Measurements from ENCODE around the gene PIP4K2A.
"Not testable (repeated sequence)": the region's sequence is repeated elsewhere in the genome, so short reads cannot be mapped to it uniquely, and the experiment has no call there.

PIP4K2A gene

DNA sequence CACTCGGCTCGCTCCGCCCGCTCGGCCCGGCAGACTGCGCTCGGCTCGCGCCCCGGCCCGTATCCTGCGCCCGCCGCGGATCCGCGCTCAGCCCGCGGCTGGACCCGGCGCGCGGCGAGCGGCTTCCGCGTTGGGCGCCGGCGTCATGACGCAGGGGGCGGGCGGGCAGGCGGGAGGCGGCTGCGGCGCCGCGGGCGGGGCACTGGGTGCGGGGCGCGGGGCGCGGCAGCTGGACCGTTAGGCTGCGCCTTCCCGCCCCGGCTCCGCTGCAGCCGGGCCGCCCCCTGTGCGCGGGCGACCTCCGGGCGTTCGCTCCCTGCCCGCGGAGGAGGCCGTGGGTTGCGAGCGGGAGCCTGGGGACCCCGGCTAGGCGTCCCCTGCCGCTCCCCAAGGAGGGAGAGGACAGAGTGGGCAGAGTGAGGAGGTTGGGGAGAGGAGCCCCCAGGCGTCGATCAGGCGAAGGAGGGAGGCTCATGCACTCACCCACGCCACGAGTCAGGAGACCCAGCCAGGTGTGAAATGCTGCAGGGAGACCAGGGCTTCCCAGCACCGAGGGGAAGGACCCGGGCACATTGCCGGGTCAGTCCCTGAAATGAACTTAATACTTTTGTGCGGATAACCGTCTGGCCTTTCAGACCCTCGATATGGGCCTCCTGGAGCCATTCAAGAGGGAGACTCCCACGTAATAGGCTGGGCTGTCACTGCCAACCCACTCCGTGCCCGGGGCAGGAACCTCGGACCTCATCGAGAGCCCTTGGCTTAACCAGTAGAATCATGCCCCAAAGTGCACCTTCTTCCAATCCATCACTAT is at the start of gene PIP4K2A:
TSS of gene PIP4K2A (minus strand) at position 100 of the 811 bp plus-strand sequence. CDS start 252 bp downstream, outside the sequence.
- peaks cover 32% of the 10 kb centered on the region for H3K4me1 Mint-ChIP-seq (ENCODE audit: low read depth)
- H3K27ac Mint-ChIP-seq, result peak within 1 kb of the TSS; percentile 89
- H3K27me3 Mint-ChIP-seq, result no peaks in the 10 kb centered on the region
- no peaks in the 10 kb centered on the region for H3K9me3 Mint-ChIP-seq
- H3K4me3 Mint-ChIP-seq, result peak within 1 kb of the TSS; percentile 92
- peaks cover 6% of the 10 kb centered on the region for H3K36me3 Mint-ChIP-seq (ENCODE audit: low read depth)

DNA sequence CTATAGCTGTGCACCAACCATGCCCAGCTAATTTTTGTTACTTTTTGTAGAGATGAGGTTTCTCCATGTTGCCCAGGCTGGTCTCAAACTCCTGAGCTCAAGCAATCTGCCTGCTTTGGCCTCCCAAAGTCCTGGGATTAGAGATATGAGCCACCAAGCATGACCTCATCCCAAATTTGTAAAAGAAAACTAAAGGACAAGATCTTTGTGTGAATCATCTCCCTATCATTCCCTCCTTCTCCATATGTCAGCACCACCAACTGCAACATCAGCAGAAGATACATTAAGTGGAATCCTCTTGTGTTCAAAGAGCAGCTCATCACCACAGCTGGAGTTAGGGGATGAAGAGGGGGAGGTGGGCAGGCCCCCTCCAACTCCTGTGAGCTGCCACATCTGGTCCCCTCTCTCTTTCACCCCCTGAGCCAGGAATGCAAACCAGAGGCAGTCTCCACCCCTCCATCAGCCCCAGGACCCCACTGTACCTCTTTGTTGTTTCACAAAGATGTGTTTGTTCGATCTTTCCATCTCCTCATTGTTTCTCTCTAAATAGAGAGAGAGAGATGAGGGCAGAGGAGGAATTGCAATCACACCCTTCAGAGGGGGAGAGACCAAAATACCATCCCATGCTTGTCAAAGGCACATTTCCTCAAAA is 47.3 kb upstream of the PIP4K2A start:
- no peaks in the 10 kb centered on the region for H3K27me3 Mint-ChIP-seq
- H3K9me3 Mint-ChIP-seq, result no peaks in the 10 kb centered on the region
- no peaks in the 10 kb centered on the region for H3K36me3 Mint-ChIP-seq (ENCODE audit: low read depth)
- H3K4me1 Mint-ChIP-seq (ENCODE audit: low read depth), result peaks cover 3% of the 10 kb centered on the region
- H3K4me3 Mint-ChIP-seq, result no peak overlapping the region
- no peak overlapping the region for H3K27ac Mint-ChIP-seq

DNA sequence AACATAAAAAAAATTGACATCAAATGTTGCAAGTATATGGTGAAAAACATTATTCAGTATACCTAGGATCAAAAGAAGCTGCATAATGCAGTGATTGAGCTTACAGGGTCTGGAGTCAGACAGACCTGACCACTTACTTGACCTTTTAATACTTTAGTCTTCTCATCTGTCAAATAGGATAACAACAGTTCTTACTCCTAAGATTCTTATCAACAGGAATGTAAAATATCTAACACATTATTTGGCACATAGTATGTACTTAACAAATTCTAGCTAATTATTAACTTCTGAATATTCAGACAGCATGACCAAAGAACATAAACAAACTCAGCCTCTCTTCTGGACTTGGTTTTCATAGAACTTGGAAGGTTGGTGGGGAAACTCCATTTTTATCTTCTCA is 45.6 kb upstream of the PIP4K2A start:
- no peak overlapping the region for H3K4me3 Mint-ChIP-seq
- no peaks in the 10 kb centered on the region for H3K36me3 Mint-ChIP-seq (ENCODE audit: low read depth)
- no peaks in the 10 kb centered on the region for H3K27me3 Mint-ChIP-seq
- H3K4me1 Mint-ChIP-seq (ENCODE audit: low read depth), result no peaks in the 10 kb centered on the region
- H3K27ac Mint-ChIP-seq, result no peak overlapping the region
- H3K9me3 Mint-ChIP-seq, result no peaks in the 10 kb centered on the region

DNA sequence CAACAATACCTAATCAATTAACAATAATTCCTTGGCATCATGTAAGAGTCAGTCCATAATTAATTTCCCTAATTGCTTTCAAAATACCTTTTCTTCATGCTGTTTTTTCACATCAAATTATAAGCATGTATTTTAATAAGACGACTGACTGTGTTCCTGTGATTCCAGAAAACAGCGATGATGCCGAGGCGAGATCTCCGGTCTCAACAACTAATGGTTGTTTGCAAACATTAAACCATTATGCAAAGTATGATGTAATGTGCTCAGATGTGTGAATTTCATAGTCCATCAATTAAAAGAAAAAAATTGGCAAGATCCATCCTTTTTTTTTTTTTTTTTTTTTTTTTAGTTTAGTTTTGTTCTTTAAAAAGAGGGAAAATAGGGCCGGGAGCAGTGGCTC is 44.5 kb upstream of the PIP4K2A start:
- no peak overlapping the region for H3K27ac Mint-ChIP-seq
- no peaks in the 10 kb centered on the region for H3K9me3 Mint-ChIP-seq
- no peaks in the 10 kb centered on the region for H3K27me3 Mint-ChIP-seq
- no peaks in the 10 kb centered on the region for H3K4me1 Mint-ChIP-seq (ENCODE audit: low read depth)
- H3K36me3 Mint-ChIP-seq (ENCODE audit: low read depth), result no peaks in the 10 kb centered on the region
- no peak overlapping the region for H3K4me3 Mint-ChIP-seq

DNA sequence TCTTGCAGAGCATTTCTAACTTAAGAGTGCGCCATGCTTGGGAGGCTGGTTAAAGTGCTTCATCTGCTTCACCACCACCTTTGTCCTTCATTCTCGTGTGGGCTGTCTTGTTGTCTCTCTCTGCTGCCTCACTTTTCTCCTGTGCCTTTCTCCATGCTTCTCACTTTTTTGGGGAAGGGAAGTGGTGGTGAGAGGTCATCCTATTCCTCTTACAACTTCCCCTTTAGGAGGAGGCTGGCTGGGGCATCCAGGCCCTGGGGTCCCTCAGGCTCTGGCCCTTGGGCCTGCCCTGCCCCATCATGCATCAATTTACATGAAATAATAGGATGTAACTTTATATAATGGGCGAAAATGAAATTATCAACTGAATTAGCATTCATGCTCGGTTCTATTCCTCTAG is 39.9 kb upstream of the PIP4K2A start:
- Mint-ChIP-seq H3K9me3 (no peaks in the 10 kb centered on the region), H3K4me1 (ENCODE audit: low read depth) (peaks cover 6% of the 10 kb centered on the region), H3K27me3 (no peaks in the 10 kb centered on the region), H3K27ac (no peak overlapping the region), H3K4me3 (no peak overlapping the region), H3K36me3 (ENCODE audit: low read depth) (no peaks in the 10 kb centered on the region)

DNA sequence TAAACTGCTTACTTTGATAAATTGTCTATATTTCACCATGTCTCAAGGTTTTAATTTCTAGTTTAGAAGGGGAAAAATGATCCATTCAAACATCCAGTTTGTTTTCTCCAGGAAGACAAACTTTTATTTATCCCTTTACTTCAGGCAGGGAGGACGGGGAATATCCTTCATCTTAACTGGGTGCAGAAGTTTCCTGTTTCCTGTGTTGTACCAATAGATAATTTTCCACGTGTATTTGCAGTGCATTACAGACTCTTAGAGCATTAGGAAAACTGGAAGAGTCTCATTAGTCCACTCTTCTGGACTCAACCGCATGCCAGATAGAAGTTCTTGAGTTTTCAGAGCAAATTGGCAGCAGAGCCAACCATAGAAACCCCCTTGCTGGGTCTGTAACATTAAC is 39.4 kb upstream of the PIP4K2A start:
- H3K27me3 Mint-ChIP-seq, result no peaks in the 10 kb centered on the region
- H3K9me3 Mint-ChIP-seq, result no peaks in the 10 kb centered on the region
- no peaks in the 10 kb centered on the region for H3K36me3 Mint-ChIP-seq (ENCODE audit: low read depth)
- no peak overlapping the region for H3K27ac Mint-ChIP-seq
- H3K4me3 Mint-ChIP-seq, result no peak overlapping the region
- H3K4me1 Mint-ChIP-seq (ENCODE audit: low read depth), result peaks cover 6% of the 10 kb centered on the region

DNA sequence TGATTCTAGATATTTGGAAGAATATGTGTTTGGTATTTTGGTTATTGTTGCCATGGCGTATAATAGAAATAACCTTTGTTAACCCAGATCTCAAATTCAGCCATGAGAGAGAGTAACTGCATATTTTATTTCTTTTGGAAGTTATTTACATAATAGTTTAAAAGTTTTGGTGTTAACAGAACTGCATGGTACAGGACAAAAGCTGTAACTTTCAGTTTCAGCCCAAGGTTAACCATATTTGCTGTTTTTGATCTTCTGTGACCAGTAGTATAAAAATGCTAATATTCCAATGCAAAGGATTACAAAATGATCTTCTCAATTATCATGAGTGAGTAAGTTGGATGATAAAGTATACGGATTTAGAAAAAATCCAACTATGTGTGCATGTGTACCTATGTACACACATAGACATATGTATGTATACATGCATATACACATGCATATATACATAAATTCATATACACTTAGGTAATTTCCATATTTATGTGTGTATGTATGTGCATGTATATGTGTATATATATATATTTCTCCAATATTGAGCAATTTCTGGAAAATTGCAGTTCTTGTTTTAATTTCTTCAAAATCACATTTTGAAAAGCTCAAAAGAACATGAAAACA is 38.0 kb upstream of the PIP4K2A start:
- Mint-ChIP-seq H3K4me1 (ENCODE audit: low read depth) (peaks cover 6% of the 10 kb centered on the region), H3K27me3 (no peaks in the 10 kb centered on the region), H3K27ac (no peak overlapping the region), H3K9me3 (no peaks in the 10 kb centered on the region), H3K36me3 (ENCODE audit: low read depth) (no peaks in the 10 kb centered on the region), H3K4me3 (no peak overlapping the region)

DNA sequence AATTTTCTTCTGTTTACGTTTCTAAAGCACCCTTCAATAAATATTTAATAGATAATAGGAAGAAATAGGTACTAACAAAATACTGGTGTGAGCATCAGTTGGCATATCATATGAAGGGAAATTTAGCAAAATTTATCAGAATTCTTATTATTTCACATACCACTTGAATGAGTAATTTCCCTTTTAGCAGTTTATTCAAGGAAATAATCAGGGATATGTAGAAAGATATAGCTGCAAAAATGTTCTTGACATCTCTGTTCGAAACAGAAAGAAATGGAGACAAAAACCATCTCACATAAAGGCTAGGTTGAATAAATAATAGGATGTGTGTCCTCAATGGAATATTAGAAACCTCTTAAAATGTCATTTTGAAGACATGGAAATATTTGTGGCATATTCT is 35.8 kb upstream of the PIP4K2A start:
- Mint-ChIP-seq H3K9me3 (no peaks in the 10 kb centered on the region), H3K4me3 (no peak overlapping the region), H3K27me3 (no peaks in the 10 kb centered on the region), H3K36me3 (ENCODE audit: low read depth) (no peaks in the 10 kb centered on the region), H3K4me1 (ENCODE audit: low read depth) (peaks cover 6% of the 10 kb centered on the region), H3K27ac (no peak overlapping the region)

DNA sequence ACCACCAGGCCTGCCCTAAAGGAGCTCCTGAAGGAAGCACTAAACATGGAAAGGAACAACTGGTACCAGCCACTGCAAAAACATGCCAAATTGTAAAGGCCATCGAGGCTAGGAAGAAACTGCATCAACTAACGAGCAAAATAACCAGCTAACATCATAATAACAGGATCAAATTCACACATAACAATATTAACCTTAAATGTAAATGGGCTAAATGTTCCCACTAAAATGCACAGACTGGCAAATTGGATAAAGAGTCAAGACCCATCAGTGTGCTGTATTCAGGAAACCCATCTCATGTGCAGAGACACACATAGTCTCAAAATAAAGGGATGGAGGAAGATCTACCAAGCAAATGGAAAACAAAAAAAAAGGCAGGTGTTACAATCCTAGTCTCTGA is 30.5 kb upstream of the PIP4K2A start:
- H3K36me3 Mint-ChIP-seq (ENCODE audit: low read depth); H3K27ac Mint-ChIP-seq; H3K4me3 Mint-ChIP-seq; H3K27me3 Mint-ChIP-seq: not testable (repeated sequence)
- H3K4me1 Mint-ChIP-seq (ENCODE audit: low read depth), result peaks cover 11% of the 10 kb centered on the region
- peaks cover 11% of the 10 kb centered on the region for H3K9me3 Mint-ChIP-seq

DNA sequence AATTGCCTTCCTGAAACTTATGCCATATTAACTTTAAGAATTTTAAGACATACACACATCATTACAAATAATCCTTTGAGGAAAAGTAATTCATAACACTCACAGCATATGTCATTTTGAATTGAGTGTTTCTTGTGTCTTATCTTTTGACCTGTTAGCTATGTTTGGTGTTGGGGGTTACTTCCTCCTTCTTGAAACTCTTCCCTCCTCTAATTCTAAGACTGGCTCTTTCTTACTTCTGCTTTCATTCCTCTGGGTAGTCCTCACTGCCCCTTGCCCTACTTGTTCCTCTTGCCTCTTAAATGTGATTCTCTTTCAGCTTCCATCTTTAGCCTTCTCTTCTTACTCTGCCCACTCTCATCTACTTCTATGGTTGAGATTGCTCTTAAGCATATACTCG is 28.3 kb upstream of the PIP4K2A start:
- Mint-ChIP-seq H3K27ac (no peak overlapping the region), H3K9me3 (peaks cover 11% of the 10 kb centered on the region), H3K36me3 (ENCODE audit: low read depth) (peaks cover 4% of the 10 kb centered on the region), H3K4me1 (ENCODE audit: low read depth) (peaks cover 11% of the 10 kb centered on the region), H3K4me3 (no peak overlapping the region), H3K27me3 (no peaks in the 10 kb centered on the region)

DNA sequence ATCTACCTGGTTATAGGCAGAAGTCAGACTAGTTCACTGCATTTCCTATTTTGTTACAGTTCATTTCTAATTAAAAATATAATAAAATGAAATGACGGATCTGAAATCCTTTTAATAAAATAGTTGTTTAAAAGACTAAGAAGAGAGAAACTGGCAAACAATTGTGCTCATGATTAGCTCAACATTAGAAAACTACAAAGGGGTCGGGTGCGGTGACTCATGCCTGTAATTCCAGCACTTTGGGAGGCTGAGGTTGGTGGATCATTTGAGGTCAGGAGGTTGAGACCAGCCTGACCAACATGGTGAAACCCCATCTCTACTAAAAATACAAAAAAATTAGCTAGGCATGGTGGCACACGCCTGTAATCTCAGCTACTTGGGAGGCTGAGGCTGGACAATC is 27.3 kb upstream of the PIP4K2A start:
- not testable (repeated sequence) for H3K36me3 Mint-ChIP-seq (ENCODE audit: low read depth); H3K27ac Mint-ChIP-seq; H3K4me3 Mint-ChIP-seq; H3K27me3 Mint-ChIP-seq
- Mint-ChIP-seq H3K4me1 (ENCODE audit: low read depth) (peaks cover 11% of the 10 kb centered on the region), H3K9me3 (peaks cover 11% of the 10 kb centered on the region)

DNA sequence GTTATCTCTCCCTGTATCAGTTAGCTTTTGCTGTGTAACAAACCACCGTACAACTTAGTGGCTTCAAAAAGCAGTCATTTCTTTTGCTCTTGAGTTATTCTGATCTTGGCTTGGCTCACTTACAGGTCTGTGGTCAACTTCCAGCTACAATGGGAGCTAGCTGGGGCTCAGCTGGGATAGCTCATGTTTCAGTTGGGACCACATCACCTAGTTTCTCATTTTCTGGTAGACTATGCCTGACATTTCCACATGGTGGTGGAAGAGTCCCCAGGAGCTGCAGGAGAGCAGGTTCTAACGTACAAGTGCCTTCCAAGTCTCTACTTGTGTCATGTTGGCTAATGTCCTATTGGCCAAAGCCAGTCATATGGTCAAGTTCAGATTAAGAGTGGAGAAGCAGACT is 25.8 kb upstream of the PIP4K2A start:
- peaks cover 4% of the 10 kb centered on the region for H3K36me3 Mint-ChIP-seq (ENCODE audit: low read depth)
- H3K27ac Mint-ChIP-seq, result no peak overlapping the region
- no peaks in the 10 kb centered on the region for H3K27me3 Mint-ChIP-seq

DNA sequence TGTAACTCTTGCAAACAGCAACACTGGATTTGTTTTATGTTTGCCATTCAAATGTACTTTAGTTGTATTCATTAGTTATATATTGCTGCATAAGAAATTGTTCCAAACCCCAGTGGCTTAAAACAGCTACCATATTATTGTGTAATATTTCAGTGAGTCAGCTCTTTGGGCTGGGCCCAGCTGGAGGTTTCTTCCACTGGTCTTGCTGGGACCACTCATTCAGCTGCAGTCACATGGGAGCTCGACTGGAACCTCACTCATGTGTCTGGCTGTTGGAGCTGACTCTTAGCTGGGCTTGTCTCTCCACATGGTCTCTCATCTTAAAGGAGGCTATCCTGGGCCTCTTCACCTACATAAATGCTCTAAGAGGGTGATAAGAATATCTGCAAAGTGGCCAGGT is 23.2 kb upstream of the PIP4K2A start:
- H3K27me3 Mint-ChIP-seq, result peaks cover 6% of the 10 kb centered on the region
- no peak overlapping the region for H3K27ac Mint-ChIP-seq
- no peak overlapping the region for H3K4me3 Mint-ChIP-seq
- peaks cover 6% of the 10 kb centered on the region for H3K4me1 Mint-ChIP-seq (ENCODE audit: low read depth)
- H3K36me3 Mint-ChIP-seq (ENCODE audit: low read depth), result peaks cover 4% of the 10 kb centered on the region
- peaks cover 6% of the 10 kb centered on the region for H3K9me3 Mint-ChIP-seq

More for the DNA sequence above, 25.8 kb upstream of the PIP4K2A start:
- peaks cover 11% of the 10 kb centered on the region for H3K9me3 Mint-ChIP-seq
- no peak overlapping the region for H3K4me3 Mint-ChIP-seq
- H3K4me1 Mint-ChIP-seq (ENCODE audit: low read depth), result peaks cover 11% of the 10 kb centered on the region

DNA sequence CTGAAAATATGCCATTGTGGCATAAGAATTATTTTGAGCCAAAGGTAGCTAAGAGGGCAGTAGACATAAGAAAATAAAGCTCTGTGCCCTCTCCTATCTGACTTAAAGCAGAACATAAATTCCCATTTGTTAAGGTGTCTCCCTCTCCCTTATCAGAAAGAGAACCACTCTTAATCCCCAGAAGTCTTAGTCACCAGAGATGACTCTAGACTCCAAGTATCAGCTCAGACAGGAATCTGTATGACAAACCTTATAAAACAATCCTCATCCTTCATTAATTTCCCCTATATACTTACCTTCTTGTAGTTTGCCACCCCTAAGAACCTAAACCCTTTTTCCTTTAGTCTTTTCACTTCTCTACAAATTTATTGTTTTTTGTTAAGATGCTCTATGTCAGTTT is 21.8 kb upstream of the PIP4K2A start:
- Mint-ChIP-seq H3K36me3 (ENCODE audit: low read depth) (peaks cover 4% of the 10 kb centered on the region), H3K27ac (no peak overlapping the region), H3K4me3 (no peak overlapping the region), H3K9me3 (peaks cover 6% of the 10 kb centered on the region), H3K27me3 (peaks cover 6% of the 10 kb centered on the region), H3K4me1 (ENCODE audit: low read depth) (no peaks in the 10 kb centered on the region)

DNA sequence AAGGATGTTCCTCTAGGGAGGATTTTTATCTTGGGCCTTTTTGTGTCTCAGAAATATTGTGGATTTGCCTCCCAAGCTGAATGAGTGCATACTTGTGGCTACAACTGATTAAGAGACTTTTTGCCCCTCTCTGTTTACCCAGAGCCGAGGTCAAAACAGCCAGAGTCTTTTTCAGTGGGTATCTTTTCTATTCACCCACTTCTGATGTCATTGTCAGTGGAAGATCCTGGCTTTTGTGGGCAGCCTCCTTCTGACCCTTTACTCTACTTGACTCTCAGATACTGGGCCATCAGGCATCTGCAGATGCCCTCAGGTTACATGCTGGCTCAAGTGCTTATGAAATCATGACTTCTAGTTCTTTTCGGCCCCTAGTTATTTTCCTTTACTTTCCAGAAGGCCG is 19.6 kb upstream of the PIP4K2A start:
- Mint-ChIP-seq H3K27me3 (peaks cover 6% of the 10 kb centered on the region), H3K36me3 (ENCODE audit: low read depth) (no peaks in the 10 kb centered on the region), H3K27ac (no peak overlapping the region), H3K4me3 (no peak overlapping the region), H3K4me1 (ENCODE audit: low read depth) (no peaks in the 10 kb centered on the region), H3K9me3 (no peaks in the 10 kb centered on the region)

All from stimulated activated naive CD8-positive, alpha-beta T cell treated with anti-CD3 and anti-CD28 coated beads, Interleukin-15, Interleukin-2, amounts not matched to agents 100 ng/mL and 50 ng/mL, for 24 hours (primary cell).